Activated CD8-positive, alpha-beta T cell treated with anti-CD3 and anti-CD28 coated beads for 36 hours (primary cell): Measurements from ENCODE around the gene ZBTB4. TPM values are rescaled to one million over a fixed set of nuclear protein-coding genes. Genes with fewer than 3 reads are reported as not detected.

ENCODE experiments used
- ATAC-seq: fragments of 200-7000 bp; cut with Tn5 transposase; one replicate; pipeline ENCODE4 v1.10.0; 2021; ENCODE audit warnings: mild to moderate bottlenecking, moderate library complexity
- CTCF ChIA-PET: fragments of 350-600 bp; sonication (Branson Sonifier 250); formaldehyde crosslinking; loops from one replicate; lab custom pipeline; 2021; ENCODE audit warnings: antibody characterized with exemption; lab: Charles Lee
- POLR2A ChIA-PET: fragments of 350-600 bp; sonication (Branson Sonifier 250); formaldehyde crosslinking; loops from one replicate; lab custom pipeline; 2021; ENCODE audit warnings: antibody characterized with exemption; lab: Charles Lee
- DNase-seq: peaks from one replicate; pipeline ENCODE4 v3.0.0-alpha.2; 2020
- H3K27ac Mint-ChIP-seq: one replicate; pipeline ENCODE4 v1.8.0; 2021; ENCODE audit warnings: mild to moderate bottlenecking, mixed read lengths
- H3K27me3 Mint-ChIP-seq: one replicate; pipeline ENCODE4 v1.8.0; 2021; ENCODE audit warnings: mixed read lengths
- H3K36me3 Mint-ChIP-seq: one replicate; pipeline ENCODE4 v1.8.0; 2021; ENCODE audit warnings: low read depth, mixed read lengths
- H3K4me1 Mint-ChIP-seq: one replicate; pipeline ENCODE4 v1.8.0; 2021; ENCODE audit warnings: low read depth, mixed read lengths
- H3K4me3 Mint-ChIP-seq: one replicate; pipeline ENCODE4 v1.8.0; 2021; ENCODE audit warnings: mild to moderate bottlenecking, moderate library complexity, mixed read lengths
- H3K9me3 Mint-ChIP-seq: one replicate; pipeline ENCODE4 v1.8.0; 2021; ENCODE audit warnings: mixed read lengths
- CTCF ChIP-seq: fragments of 200-600 bp; IDR thresholded peaks from one replicate; pipeline ENCODE4 v1.8.0; 2022; ENCODE audit warnings: antibody characterized with exemption, mild to moderate bottlenecking
- intact Hi-C: fragments of 100-400 bp; cut with micrococcal nuclease; formaldehyde crosslinking; loops from one replicate; pipeline ENCODE4 v1.10.0; 2022
- total RNA-seq, 2 experiments: library from RNA; stranded (reverse); gene quantifications; one replicate each; pipeline ENCODE4 v1.2.3, GENCODE V29; 2021

The ZBTB4 gene
- total RNA-seq, 2 experiments from 2014 or later = 24.3 to 24.6 TPM

- peak overlapping the region; percentile 7 for H3K4me3 Mint-ChIP-seq
- no peaks in the 10 kb centered on the region for H3K27me3 Mint-ChIP-seq
- DNase-seq = no peak
These were observed 10.7 kb upstream of the ZBTB4 start for GRCh38 chr17:7490144-7490543.

GRCh38 chr17:7486181-7486580 lies 6.8 kb upstream of the ZBTB4 start:
- intact Hi-C loops = loop anchor here (10.0 kb wide), 1 partner anchor 131 kb away; the partner anchor contains the start of genes KCTD11 and TMEM95
- H3K9me3 Mint-ChIP-seq = no peaks in the 10 kb centered on the region
- no peak for ATAC-seq
- no peak for DNase-seq
- H3K36me3 Mint-ChIP-seq = peaks cover 43% of the 10 kb centered on the region
- ChIA-PET CTCF (interaction anchor here (1.0 to 3.5 kb wide), 7 partner anchors 9 to 130 kb away, joined by 3 to 27 read pairs (median 3); partner anchors contain the start of genes SENP3 and TMEM102), POLR2A (interaction anchor here (0.8 to 4.2 kb wide), 38 partner anchors 8 to 252 kb away, joined by 3 to 55 read pairs (median 5); partner anchors contain the start of genes ACAP1, DVL2, FGF11 and MPDU1)
- H3K4me3 Mint-ChIP-seq = peak overlapping the region; percentile 96
- H3K4me1 Mint-ChIP-seq = peaks cover 66% of the 10 kb centered on the region
- H3K27me3 Mint-ChIP-seq = no peaks in the 10 kb centered on the region
- TF ChIP-seq CTCF = no peak
- peak overlapping the region; percentile 37 for H3K27ac Mint-ChIP-seq

More at GRCh38 chr17:7490144-7490543, 10.7 kb upstream of the ZBTB4 start:
- CTCF ChIA-PET = interaction anchor here (0.8 to 1.7 kb wide), 4 partner anchors 24 to 70 kb away, joined by 3 to 5 read pairs (median 4); no protein-coding TSS in a partner anchor
- Mint-ChIP-seq H3K4me1 (peaks cover 67% of the 10 kb centered on the region), H3K36me3 (peaks cover 61% of the 10 kb centered on the region), H3K9me3 (no peaks in the 10 kb centered on the region), H3K27ac (peak overlapping the region; percentile 54)
- no peak for TF ChIP-seq CTCF
- POLR2A ChIA-PET = interaction anchor here (0.6 to 1.6 kb wide), 7 partner anchors 13 to 396 kb away, joined by 3 to 6 read pairs (median 3); partner anchors contain the start of gene SENP3
- ATAC-seq = no peak
- intact Hi-C loops = no loop called here

- peaks cover 37% of the 10 kb centered on the region for H3K36me3 Mint-ChIP-seq
These were observed 5.5 kb upstream of the ZBTB4 start for GRCh38 chr17:7484919-7485377.

GRCh38 chr17:7484067-7484918 lies 4.9 kb upstream of the ZBTB4 start, which contains the start of gene POLR2A:
POLR2A (plus strand) TSS chr17:7484366.
- DNase-seq (peak; percentile 96), ATAC-seq (peak; percentile 67)
- Mint-ChIP-seq H3K27me3 (no peaks in the 10 kb centered on the region), H3K4me3 (peak within 1 kb of the TSS; percentile 96), H3K4me1 (peaks cover 63% of the 10 kb centered on the region), H3K9me3 (no peaks in the 10 kb centered on the region), H3K27ac (peak within 1 kb of the TSS; percentile 99), H3K36me3 (peaks cover 35% of the 10 kb centered on the region)
- TF ChIP-seq CTCF = no peak
- intact Hi-C loops = loop anchor here (5.0 to 10.0 kb wide), 2 partner anchors 47 to 129 kb away; partner anchors contain the start of genes FGF11, KCTD11, TMEM102 and TMEM95
- ChIA-PET POLR2A (interaction anchor here (0.7 to 4.2 kb wide), 39 partner anchors 8 to 236 kb away, joined by 3 to 55 read pairs (median 6); partner anchors contain the start of genes ACAP1, FGF11, MPDU1 and PLSCR3), CTCF (interaction anchor here (1.0 to 3.5 kb wide), 5 partner anchors 48 to 131 kb away, joined by 3 to 27 read pairs (median 4); partner anchors contain the start of genes SENP3 and TMEM102)

More at GRCh38 chr17:7484919-7485377, 5.5 kb upstream of the ZBTB4 start:
- peaks cover 66% of the 10 kb centered on the region for H3K4me1 Mint-ChIP-seq
- peak overlapping the region; percentile 99 for H3K27ac Mint-ChIP-seq
- intact Hi-C loops = loop anchor here (5.0 to 10.0 kb wide), 2 partner anchors 48 to 130 kb away; partner anchors contain the start of genes FGF11, KCTD11, TMEM102 and TMEM95
- DNase-seq (no peak), ATAC-seq (no peak)
- no peak for TF ChIP-seq CTCF
- ChIA-PET POLR2A (interaction anchor here (0.7 to 4.2 kb wide), 51 partner anchors 8 to 357 kb away, joined by 3 to 55 read pairs (median 6); partner anchors contain the start of genes ACAP1, FGF11, MPDU1 and PLSCR3), CTCF (interaction anchor here (1.0 to 3.5 kb wide), 6 partner anchors 20 to 131 kb away, joined by 3 to 27 read pairs (median 6); partner anchors contain the start of genes SENP3 and TMEM102)
- no peaks in the 10 kb centered on the region for H3K27me3 Mint-ChIP-seq
- no peaks in the 10 kb centered on the region for H3K9me3 Mint-ChIP-seq
- peak overlapping the region; percentile 96 for H3K4me3 Mint-ChIP-seq
